NCI-H524 treated with DMSO at 0.1 percent for 48 hours (cell line): ENCODE measurements around the gene TTC39C.

ENCODE experiments used
- DNase-seq: peaks from one replicate; lab custom pipeline; 2025; lab: John Stamatoyannopoulos, UW

Gene TTC39C

DNA sequence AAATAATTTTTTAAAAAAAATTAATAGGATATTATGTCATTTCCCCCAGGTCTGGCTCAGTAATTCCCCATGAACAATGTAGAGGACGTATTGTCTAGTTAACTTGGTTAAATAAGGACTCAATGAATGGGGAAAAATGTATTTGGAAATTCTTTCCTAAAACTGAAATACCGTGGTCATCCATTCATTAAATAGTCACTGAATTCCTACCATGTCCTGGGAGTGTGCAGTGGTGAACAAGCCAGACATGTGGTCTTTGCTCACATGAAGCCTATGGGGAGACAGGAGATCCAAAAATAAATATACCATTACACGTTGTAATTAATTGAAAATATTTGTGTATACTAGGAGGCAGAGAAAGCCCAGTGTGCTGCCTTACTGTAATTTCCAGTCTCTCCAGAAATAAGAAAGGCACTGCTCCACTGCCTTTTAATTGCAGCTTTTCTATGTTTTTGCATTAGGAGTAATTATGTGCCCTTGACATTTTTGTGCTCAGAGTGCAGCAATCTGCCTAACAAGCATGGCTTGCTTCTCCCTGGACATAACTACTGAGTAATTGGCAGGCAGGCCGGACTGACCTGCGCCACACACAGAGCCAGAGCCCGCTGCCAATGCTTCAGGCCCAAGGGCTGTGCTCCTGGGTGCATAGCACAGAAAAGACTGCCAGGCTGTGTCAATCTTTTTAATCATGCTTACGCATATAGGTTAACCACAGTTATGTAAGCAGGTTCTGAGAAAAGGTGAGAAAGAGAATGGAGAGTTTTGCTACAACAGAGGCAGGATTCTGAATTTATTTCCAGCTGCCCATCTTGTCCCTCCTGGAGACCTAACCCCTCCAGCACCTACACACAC is 22.2 kb upstream of the TTC39C start:
- no peak for DNase-seq

GRCh38 chr18:23992941-23993280 is 21.6 kb upstream of the TTC39C start:
- DNase-seq: no peak

DNA sequence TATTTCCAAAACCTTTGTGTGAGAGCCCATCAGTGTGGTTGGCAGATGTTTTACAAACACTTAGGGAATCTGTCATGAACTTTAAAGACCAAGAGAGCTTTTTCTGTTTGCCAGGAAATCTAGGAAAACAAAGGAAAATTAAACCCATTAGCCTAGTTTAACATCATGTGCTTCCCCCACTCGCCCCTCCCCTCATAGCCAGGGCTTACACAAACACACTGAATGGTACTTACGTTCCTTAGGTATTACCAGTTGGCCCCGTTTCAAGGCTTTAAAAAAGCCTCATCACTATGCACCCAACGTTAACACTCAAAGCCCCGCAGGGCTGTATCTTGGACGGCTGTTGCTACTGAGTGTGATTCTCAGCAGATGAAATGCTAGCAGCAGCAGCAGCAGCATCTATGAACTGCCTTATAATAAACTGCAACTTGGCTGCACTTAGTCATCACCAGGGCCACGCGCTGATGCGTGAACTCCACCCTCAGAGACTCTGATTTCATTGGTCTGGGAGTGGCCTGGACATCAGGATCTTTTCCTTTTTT is 20.1 kb upstream of the TTC39C start:
- peak; percentile 63 for DNase-seq

DNA sequence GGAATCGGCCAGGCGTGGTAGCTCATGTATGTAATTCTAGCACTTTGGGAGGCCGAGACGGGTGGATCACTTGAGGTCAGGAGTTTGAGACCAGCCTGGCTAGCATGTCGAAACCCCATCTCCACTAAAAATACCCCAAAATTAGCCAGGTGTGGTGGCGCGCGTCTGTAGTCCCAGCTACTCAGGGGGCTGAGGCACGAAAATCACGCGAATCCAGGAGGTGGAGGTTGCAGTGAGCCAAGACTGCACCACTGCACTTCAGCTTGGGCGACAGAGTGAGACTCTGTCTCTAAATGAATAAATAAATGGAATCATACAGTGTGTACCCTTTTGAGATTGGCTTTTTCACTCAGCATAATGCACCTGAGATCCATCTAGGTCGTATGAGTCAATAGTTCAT is 19.4 kb upstream of the TTC39C start:
- no peak for DNase-seq

- DNase-seq: no peak
These were observed 16.5 kb upstream of the TTC39C start for GRCh38 chr18:23998018-23998417.

DNA sequence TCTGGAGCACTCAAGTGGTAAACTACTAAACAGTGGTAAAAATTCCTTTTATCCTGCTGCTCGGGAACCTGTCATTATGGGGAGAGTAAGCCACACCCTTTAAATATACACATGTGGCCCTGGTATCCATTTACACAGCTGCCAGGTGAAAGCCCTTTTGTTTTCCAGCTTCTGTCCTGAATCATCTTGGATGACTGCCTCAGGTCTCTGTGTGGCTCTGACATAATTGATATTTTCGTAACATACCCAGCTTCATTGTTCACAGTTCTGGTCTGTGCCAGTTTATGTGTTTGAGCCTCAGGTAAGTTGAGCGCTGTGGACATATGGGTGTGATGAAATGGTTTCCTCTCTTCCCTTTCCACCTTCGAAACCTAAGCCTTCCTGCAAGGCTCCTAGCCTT is 15.7 kb upstream of the TTC39C start:
- no peak for DNase-seq

DNA sequence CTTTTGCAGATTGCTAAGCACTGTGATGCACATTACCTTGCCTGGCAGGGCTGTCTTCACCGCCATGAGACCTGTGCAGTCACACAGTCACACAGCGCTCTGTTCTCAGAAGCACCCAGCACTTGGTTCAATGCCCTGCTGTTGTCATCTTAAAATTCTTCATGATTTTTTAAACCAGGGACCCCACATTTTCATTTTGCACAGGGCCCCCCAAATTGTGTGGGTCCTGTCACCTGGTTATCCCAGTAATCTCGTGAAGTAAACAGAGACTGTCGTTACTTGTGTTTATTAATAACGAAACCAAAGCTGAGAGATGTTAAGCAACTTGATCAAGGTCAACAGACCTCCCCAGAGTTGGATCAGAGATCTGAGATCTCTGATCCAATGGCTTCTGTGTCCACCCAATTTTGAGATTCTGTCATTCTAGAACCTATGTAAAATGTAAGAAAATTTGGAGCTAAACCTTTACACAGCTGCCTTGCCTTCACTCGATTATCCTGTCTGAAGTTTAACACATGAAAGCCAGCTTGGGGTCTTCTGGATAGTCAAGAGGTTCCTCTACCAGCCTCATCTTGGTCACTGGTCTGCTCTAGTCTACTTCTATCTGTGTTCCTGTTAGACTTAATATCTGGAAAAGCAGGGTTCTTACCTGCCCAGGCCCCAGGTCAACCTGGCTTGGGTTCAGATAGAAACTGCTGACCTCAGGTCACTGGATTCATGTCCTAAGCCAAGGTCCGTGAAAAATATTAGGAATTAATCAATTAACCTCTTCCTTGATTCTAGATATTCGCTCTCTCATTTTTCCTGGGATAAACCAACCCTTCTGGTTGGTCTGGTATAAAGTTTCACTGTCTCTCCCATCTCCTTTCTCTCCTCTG is 13.7 kb upstream of the TTC39C start:
- DNase-seq: no peak

GRCh38 chr18:24002479-24002878 is 12.1 kb upstream of the TTC39C start:
- no peak for DNase-seq

DNA sequence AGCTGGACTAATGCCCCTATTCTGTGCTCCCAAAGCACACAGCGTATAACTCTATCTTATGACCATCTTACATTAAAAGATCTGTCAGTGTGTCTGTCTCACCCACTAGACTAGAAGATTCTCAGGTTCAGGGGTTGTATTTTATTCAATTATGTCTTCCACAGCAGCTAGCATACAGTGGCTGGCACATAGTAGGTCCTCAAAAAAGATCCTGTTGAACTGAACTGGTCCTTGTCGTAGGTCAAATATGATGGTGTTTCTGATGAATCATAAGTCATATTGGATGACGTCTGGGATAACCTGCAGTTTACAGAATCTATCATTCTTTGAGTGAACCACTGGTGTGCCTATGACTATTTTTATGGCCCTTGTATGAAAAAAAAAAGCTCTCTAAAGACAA is 11.3 kb upstream of the TTC39C start:
- DNase-seq: no peak

DNA sequence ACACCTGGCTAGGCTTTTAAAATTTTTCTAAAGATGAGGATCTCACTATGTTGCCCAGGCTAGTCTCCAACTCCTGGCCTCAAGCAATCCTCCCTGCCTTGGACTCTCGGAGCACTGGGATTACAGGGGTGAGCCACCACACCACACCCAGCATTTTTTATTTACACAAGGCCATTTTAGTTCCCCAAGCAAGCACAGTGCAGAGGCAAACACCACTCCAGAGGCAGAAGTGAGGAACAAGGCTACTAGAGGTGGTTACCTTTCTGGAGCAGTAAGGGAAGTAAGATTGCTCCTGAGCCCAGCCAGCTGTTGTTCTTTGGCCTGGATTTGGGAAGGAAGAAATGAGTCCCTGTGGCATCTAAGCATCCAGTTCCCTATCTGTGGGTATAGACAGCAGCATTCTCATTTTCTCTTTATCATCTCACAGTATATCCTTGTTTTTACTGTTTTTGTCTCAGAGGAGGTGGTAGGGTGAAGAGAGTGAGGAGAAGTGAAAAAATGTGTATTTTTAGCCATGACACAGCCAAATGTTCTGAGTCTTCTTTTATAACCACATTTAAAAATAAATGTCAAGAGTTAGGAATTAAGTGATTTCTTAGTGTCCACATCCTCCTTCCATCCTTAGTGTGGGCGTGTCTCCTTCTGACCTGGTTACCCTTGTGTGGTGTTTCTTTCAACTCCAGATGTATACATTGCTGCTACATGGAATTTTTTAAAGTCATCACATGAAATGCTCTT is 10.5 kb upstream of the TTC39C start:
- no peak for DNase-seq

DNA sequence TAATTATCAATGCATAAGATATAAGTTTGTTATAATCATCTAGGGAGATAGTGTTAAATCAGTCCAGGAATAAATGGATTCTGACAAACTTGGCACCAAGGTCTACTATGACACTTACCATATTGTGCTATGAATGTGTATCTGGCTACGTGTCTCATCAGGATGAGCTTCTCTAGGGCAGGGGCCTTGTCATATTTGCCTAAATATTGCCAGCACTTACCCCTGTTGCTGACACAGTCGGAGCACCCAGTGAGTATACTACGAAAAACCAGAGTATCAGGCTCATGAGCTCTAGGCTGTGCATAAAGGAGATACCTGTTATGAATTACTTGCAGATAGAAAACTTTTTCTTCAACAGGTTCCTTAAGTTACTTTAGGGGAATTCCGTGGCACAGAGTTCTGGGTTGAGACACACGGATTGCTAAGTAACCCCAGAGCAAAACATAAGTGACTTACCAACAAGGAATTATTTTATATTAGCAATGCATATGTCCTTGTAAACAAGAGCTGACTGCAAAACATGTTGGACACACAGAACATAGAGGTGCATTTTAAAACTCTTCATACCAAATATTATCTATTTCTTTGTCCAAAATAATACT is 7.7 kb upstream of the TTC39C start:
- DNase-seq: no peak

DNA sequence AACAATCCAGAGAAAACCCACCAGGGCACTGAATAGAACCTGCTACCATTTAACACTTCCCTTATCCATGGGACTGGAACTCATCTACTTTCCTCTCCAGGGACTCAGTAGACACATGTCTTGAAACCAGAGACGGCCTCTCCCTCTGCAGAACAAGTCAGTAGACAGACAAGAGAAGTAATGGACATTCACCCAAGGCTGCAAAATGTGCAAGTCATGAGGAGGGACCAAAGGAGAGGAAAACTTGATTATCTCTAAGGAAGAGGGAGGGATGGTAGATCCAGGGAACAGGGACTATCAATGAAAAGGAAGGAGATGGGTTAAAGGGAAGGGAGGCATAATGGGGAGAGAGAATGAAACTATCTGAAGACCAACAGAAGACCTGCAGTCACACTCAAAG is 5.3 kb upstream of the TTC39C start:
- DNase-seq: no peak

- no peak for DNase-seq
These were observed 4.8 kb upstream of the TTC39C start for GRCh38 chr18:24009651-24010333.

- no peak for DNase-seq
These were observed 3.9 kb upstream of the TTC39C start for GRCh38 chr18:24010673-24011072.

DNA sequence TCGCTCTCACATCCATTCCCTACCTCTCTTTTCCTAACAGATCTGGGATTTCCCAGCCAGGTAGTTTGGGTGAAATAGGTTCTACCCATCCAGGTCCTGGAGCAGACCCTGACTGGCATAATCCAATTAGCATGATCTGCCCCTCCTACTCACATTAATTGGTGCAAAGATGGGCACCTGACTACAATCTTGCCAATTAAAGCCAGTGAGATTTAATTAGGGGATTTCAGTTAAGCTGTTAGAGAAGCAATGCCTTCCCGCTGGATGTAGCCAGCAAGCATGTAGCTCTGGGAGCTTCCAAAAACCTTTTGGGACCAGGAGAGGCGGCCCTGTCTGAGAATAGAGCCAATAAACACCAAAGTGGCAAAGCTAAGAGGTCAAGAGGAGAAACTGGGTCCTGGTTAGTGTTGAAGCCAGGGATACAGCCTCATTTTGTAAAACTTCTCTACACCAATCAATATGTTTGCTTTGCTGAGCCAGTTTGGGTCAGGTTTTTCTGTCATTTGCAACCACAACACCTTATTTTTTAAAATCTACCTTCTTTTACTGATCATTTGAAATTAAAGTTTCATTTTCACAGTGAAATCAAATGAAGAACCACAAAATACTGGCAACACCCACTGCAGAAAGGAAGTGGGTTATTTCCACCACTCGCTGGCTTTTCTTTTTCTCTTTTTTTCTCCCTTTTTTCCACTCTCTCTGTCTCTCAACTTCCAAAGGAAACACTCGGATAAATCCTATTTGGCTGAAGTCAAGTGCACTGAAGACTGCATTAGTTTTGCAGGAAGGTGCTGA is 3.2 kb upstream of the TTC39C start:
- DNase-seq: no peak

GRCh38 chr18:24013051-24013450 is 1.5 kb upstream of the TTC39C start:
- DNase-seq: no peak

DNA sequence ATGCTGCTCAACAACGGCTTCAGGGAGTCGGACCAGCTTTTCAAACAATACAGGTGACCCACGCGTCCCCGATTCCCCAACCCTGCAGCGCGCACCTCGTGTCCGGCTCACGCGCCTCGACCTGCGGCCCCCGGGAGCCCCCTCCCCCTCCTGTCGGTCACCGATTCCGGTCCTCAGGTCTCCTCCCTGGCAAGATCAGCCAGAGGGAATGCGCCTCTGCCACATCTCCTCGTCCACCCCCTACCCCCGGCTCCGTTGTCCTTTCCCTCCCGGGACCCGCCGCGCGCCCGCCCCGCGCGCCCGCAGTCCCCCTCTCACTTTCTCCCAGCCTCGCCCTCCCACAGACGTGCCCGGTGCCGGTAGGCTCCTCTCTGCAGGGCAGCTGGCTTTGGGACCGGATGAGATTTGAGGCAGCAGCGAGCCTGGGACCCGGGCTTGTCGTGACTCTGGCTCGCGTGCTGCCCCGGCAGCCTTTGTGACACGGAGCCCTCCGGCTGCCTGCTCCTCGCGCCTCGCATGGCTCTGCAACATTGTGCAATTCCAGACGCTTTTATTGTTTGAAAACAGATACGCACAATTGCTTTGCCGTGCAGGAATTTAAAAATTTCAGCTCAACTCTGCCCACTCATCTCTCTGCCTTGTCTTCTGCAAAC is 558 bp downstream of the TTC39C start:
- no peak for DNase-seq

- no peak for DNase-seq
These were observed 1.4 kb downstream of the TTC39C start for GRCh38 chr18:24015639-24016631.

DNA sequence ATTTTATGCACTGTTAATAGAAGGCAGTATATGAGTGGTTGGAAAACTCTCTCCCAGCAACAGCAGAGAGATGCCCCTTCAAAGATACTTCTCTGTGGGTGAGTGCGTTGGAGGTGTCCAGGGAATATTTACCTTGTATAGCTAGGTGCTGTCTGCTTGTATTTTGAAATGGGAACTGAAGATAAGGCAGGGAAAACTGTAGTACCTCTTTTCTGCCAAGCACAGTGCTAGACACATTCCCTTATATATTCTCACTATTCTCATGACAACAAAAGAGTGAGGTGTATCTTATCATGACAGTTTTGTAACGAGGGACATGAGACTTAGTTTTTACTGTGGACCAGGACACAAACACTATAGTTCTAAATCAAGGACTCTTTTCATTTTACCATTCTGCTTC is 2.1 kb downstream of the TTC39C start:
- no peak for DNase-seq
